ENCODE measurements around the gene ECHDC3.

The ECHDC3 gene

GRCh38 chr10:11748866-11749265, 6.7 kb downstream of the ECHDC3 start:
- no peak for DNase-seq (ENCODE audit: low read depth in 2 of 2)

DNA sequence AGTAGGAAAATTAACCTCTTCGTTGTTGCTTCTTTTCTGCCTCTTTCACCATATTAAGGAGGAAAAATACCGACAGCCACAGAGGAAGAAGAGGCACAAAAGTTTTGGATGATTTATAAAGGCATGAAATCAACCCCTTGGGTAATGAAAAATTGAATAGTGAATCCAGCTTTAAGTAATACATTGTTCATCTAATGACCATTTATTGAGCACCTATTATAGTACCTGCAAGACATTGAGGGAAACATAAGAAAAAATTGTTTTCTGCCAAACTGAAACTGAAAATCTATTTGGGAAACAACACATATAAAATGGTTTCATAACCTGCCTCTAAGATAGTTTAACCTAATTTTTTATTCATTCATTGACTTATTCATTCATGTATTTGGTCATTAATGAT, 8.2 kb downstream of the ECHDC3 start:
- DNase-seq (ENCODE audit: low read depth in 2 of 2) = no peak

DNA sequence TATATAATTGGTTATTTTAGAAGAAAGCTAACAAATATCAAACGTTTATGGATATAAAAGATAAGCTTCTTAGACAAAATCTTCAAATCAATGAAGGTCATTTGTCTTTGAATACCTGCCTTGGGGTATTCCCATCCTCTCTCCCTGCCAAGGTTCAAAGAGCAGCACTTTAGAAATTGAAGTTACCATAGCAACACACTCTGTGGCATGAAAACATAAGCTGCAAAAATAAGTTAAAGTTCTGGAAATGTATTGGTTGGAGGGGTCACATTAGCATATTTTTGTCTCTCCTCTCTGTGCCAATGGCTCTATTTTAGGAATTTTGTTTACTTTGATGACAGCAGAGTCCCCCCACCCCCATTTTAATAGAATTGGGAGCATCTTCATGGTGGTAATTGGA, 12.0 kb downstream of the ECHDC3 start:
- DNase-seq (ENCODE audit: low read depth in 2 of 2) = no peak

- DNase-seq (ENCODE audit: low read depth in 2 of 2) = no peak
Measured at GRCh38 chr10:11754620-11755019, 12.4 kb downstream of the ECHDC3 start.

DNA sequence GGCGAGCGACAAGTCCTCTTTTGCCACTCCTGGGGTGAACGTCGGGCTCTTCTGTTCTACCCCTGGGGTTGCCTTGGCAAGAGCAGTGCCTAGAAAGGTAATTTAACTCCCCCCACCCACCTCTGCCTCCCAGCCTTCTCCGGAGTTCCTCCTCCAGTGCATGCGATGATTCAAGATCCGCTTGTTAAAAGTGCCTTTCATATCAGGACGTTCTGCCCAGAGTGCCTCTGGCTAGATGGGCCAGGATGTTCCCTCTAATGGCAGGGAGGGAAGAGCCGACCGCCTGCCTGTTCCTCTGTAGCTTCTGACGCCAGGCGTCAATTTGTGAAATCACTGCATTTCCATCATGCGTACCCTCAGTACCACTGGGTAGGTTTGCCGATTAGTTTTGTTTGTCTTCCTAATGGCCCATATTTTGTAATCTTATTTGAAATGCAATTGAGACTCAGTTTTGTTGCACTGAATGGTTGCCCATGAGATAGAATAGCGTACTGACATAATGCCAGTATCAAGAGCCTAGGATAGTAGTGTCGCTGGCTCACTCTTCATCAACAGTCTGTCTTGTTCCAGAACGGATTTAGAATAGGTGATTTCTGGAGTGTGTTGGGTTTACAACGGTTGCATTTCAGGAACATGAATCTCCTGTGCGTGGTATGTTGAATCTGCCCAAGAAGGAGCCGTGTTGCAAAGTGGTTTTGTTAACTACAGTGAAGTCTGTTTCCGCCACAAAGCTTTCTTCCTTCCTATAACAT, 13.5 kb downstream of the ECHDC3 start:
- no peak for DNase-seq (ENCODE audit: low read depth in 2 of 2)

GRCh38 chr10:11756766-11757315, 14.7 kb downstream of the ECHDC3 start:
- no peak for DNase-seq (ENCODE audit: low read depth in 2 of 2)

DNA sequence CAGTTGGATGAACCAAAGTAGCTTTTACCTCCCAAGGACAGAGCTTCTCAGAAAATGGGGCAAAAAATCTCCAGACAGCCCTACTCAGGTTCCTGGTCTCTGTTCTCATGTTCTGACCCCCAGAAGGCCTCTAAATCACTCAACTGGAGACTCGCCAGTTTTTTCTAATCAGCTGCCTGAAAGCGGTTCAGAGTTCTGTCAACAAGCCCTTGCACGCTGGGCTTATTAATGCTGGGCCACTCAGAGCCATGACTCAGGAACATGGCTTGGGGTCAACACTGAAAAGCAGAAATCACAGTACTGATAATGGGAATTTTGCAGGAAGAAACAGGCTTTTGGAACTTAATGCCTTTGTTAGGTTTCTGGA, 15.3 kb downstream of the ECHDC3 start:
- DNase-seq (ENCODE audit: low read depth in 2 of 2) = peak; percentile 77 to 81

DNA sequence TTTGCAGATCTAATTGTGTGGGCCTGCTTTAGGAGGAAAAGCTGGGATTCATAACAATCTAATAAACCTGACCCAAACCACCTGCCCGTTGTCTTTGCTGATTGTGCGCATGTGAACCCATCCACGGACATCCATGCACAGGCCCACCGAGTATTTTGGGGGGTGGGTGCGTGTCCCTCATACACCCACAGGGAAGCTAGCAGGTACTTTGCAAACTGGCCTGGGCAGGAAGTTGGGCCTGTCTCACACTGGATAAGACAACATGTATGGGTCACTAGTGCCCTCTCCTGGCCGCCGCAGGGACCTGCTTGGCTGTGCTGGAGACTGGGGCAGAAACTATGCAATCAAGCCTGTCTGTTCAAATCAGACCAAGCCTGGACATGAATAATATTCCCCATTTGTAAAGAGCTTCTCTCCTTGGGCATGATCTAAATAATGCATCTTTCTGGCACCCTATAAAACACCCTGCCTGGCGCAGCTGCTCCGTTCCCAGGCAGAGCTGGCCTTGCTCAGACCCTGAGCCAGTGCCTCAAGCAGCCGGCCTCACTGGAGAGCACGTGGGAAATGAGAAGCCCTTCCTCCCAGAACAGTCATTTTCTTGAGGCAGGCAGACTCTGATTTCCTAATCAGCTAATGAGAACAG, 15.8 kb downstream of the ECHDC3 start:
- DNase-seq (ENCODE audit: low read depth in 2 of 2) = peak; percentile 38 to 45

DNA sequence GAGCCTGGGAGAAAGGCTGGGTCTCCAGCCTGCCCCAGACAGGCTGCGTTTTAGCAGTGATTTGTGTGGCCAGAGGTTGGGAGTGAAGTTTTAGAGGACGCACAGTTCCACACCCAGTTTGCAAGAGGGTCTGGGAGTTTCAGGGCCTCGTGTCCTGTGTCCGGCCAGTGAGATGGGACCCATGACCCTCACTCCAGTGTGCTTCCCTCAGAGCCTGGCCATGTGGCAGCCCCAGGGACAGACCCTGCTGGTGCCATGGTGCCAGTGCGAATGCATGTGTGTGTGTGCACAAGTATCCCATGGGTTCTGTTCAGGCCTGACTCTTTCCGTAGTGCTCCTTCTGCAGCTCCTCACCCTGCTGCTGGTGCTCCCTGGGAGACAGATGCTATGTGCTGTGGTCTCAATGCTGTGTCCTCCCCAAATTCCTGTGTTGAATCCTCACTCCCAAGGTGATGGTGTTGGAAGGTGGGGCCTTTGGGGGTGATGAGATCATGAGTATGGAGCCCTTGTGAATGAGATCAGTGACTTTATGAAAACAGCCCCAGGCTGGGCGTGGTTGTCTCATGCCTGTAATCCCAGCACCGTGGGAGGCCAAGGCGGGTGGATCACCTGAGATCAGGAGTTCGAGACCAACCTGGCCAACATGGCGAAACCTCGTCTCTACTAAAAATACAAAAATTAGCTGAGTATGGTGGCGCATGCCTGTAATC, 16.5 kb downstream of the ECHDC3 start:
- DNase-seq (ENCODE audit: low read depth in 2 of 2) = no peak

DNA sequence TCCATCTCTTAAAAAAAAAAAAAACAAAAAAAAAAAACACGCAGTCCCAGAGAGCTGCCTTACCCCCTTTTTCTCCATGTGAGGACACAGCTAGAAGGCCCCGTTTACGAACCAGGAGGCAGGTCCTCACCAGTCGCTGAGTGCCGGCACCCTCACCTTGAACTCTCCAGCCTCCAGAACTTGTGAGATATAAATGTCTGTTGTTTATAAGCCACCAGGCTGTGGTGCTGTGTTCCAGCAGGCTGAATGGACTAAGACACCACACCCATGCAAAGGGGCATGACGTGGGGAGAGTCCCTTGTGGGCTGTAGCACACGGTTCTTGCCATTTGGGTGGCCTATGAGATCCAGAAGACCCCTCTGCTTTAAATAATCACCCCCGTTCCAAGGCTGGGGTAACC, 17.2 kb downstream of the ECHDC3 start:
- no peak for DNase-seq (ENCODE audit: low read depth in 2 of 2)

DNA sequence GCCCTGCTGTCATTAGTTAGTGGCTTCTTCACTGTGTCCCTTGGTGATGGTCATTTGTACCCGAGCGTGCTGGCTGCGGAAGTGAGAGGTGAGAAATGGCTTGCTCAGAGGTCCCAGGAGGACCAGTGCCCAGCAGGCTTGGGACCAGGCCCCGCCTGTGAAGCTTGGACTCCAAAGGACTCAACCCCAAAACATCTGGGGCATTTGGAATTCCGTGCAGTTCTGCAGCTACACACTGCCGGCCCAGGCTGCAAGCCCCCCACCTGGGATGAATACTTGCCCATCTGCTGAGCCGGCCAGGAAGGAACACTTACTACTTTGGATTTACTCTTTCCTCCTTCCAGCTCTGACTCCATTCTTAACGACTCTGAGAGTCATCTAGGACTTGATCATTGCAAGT, 18.0 kb downstream of the ECHDC3 start:
- DNase-seq (ENCODE audit: low read depth in 2 of 2) = no peak

- DNase-seq (ENCODE audit: low read depth in 2 of 2) = no peak
Measured at GRCh38 chr10:11760861-11761260, 18.7 kb downstream of the ECHDC3 start.

GRCh38 chr10:11761431-11761830, 19.2 kb downstream of the ECHDC3 start:
- DNase-seq (ENCODE audit: low read depth in 2 of 2) = no peak

DNA sequence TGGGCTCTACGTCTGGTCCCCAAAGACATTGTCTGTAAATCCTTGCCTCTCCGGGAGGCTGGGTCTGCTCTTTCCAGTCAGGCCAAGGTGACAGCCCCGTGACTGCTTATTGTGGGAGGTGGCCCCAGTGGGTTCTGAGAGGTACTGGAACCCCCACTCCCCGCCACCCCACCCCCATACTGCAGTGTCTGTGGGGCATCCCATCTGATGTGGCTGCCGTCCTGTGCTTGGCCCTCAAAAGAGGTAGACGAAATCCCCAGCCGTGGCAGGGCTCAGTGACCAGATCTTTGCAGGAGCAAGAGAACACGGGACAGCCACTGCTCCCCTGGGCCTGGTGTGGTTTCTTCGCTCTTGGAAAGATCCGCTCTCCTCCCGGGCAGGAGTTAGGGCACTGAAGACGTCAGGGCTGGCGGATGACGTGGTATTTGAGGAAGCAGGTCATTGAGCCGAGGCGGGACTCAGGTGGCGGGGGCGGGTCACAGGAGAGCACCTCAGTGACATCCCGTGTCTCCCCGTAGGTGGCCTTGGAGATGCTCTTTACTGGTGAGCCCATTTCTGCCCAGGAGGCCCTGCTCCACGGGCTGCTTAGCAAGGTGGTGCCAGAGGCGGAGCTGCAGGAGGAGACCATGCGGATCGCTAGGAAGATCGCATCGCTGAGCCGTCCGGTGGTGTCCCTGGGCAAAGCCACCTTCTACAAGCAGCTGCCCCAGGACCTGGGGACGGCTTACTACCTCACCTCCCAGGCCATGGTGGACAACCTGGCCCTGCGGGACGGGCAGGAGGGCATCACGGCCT, 20.7 kb downstream of the ECHDC3 start:
- no peak for DNase-seq (ENCODE audit: low read depth in 2 of 2)

DNA sequence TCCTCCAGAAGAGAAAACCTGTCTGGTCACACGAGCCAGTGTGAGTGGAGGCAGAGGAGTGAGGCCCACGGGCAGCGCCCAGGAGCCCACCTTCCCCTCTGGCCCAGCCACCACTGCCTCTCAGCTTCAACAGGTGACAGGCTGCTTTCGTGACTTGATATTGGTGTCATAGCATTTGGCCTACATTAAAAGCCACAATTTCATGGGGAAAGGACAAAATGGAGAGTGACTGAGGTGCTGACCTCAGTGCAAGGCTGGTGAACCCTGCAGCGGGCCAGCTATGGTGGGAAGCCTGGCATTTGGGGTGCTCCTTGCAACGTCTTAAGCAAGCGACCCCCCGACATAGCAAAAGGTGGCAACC, 21.3 kb downstream of the ECHDC3 start:
- DNase-seq (ENCODE audit: low read depth in 2 of 2) = no peak

DNA sequence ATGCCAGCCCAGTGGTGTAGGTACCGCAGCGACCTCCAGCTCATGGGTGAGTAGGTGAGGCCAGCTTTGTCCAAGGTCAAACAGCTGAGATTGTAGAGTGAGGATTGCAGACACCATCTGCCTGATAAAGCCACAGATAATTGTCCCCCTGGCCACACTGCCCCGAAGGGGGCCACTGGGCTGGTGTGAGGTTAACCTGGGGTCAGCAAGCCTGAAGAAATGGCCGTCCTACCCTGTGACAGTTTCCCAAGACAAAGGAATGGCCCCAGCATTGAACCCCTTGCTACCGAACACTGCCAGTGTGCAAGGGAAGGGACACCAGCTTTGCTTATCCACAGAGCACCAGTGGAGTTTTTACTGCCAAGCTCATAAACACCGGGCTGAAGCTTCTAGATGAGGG, 23.0 kb downstream of the ECHDC3 start:
- DNase-seq (ENCODE audit: low read depth in 2 of 2) = no peak

DNA sequence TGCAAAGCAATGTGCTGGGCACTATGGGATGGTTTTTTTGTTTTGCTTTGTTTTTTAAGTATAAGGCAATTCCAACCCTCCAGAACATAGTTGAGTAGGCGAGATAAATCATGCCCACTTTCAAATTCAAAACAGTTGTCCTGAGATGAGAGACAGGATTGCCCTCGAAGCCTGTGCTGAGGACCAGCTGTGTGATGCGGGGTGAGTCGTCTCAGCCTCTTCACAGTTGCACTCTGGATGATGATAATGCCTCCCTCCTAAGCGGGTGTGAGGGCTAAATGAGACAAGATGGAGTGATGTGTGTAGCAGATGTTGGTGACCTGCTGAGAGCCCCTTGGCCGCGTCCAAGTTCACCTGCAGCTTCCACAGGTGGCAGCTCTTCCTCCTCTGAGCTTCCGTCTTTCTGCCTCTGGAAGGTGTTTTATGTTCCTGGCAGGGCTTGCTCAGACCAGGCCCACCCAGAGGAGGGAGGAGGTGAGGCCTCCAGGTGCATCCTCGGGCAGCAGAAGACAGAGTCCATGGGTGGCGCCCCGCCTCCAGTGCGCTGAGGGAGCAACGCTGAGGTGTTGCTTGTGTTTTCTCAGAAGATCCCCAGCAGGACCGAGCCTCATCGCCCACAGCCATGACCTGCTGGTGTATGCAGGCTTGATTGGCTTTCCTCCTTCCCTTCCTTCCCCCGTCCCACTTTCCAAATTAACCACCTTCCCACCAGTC, 30.6 kb downstream of the ECHDC3 start:
- DNase-seq (ENCODE audit: low read depth in 2 of 2) = no peak

DNA sequence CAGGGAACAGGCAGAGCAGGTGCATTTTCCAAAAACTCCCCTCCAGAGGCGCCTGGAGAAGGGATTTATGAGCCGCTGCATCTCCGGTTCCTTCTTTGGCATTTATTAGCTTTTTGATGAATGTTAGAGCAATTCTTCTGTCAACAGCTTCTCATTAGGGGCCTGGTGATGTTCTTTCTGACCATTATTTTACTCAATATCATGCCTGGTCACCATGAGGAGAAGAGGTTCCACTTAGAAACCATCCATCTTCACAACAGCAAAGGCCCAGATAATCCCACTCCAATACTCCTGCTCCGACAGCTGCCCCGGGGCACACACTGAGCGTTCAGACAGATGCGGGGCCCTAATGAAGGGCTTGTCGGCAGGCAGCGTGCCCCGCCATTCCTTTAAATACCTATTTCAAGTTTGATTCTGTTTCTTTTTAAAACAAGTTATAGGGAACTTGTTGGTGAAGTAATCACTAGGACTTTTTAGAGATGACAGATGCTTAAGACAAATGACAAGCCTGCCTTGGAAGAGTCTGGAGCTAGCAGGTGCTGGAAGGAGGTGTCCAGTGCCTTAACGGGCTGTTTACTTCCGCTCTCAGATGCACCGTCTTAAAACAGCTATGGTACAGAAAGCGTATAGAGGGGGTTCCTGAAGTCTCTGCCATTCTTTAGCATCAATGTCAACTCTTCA, 31.7 kb downstream of the ECHDC3 start:
- DNase-seq (ENCODE audit: low read depth in 2 of 2) = no peak

GRCh38 chr10:11775412-11775811, 33.2 kb downstream of the ECHDC3 start:
- DNase-seq (ENCODE audit: low read depth in 2 of 2) = no peak

- no peak for DNase-seq (ENCODE audit: low read depth in 2 of 2)
Measured at GRCh38 chr10:11776080-11776479, 33.9 kb downstream of the ECHDC3 start.

DNA sequence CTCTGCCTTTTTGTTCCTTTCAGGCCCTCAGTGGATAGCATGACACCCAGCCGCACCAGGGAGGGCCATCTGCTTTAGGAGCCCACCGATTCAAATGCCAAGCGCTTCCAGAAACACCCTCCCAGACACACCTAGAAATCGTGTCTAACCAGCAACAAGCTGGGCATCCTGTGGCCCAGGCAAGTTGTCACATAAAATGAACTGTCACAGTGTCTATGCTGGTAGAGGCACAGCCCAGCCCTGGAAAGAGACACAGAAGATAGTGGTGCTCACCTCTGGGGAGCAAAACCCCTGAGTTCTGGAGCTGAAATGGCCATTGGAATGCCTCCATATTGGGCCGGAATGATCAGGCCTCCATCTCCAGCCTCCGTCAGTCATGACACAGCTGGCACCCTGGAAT, 38.9 kb downstream of the ECHDC3 start:
- no peak for DNase-seq (ENCODE audit: low read depth in 2 of 2)

Data from fibroblast of skin of left quadriceps (primary cell).